Hepatocyte (in vitro differentiated cells): ENCODE results near the gene GPRC5B. TPM values are rescaled to one million over a fixed set of nuclear protein-coding genes. Genes with fewer than 3 reads are reported as not detected.
A peak's percentile ranks its signal among the peaks of the same experiment; 100 is the strongest.

ENCODE experiments used
- DNase-seq: peaks from one replicate; pipeline ENCODE4 v3.0.0-alpha.2; 2016; ENCODE audit warnings: low spot score
- H2AFZ ChIP-seq: fragments of 200-600 bp; sonication (generic); 2 replicates; pipeline ENCODE4 v1.6.0; 2016; ENCODE audit warnings: antibody characterized with exemption, mild to moderate bottlenecking
- H3K27ac ChIP-seq: fragments of 200-600 bp; sonication (generic); 2 replicates; pipeline ENCODE4 v1.5.1; 2016; ENCODE audit warnings: mild to moderate bottlenecking
- H3K27me3 ChIP-seq: fragments of 200-600 bp; sonication (generic); 2 replicates; pipeline ENCODE4 v1.6.1; 2016
- H3K36me3 ChIP-seq: fragments of 200-600 bp; sonication (generic); replicated peaks from 2 replicates; pipeline ENCODE4 v1.5.1; 2016; ENCODE audit warnings: low read depth; ENCODE audit not compliant: insufficient read depth
- H3K4me1 ChIP-seq: fragments of 200-600 bp; sonication (generic); 2 replicates; pipeline ENCODE4 v1.5.1; 2016; ENCODE audit warnings: mild to moderate bottlenecking, moderate library complexity; ENCODE audit not compliant: insufficient read depth
- H3K4me2 ChIP-seq: fragments of 200-600 bp; sonication (generic); 2 replicates; pipeline ENCODE4 v1.6.0; 2016
- H3K4me3 ChIP-seq: fragments of 200-600 bp; sonication (generic); 2 replicates; pipeline ENCODE4 v1.5.1; 2016; ENCODE audit warnings: mild to moderate bottlenecking
- H3K79me2 ChIP-seq: fragments of 200-600 bp; sonication (generic); 2 replicates; pipeline ENCODE4 v1.6.0; 2017; ENCODE audit warnings: mild to moderate bottlenecking
- H3K9me2 ChIP-seq: fragments of 200-600 bp; sonication (generic); replicated peaks from 2 replicates; pipeline ENCODE4 v1.6.0; 2017; ENCODE audit warnings: mild to moderate bottlenecking; ENCODE audit not compliant: insufficient read depth
- H3K9me3 ChIP-seq: fragments of 200-600 bp; sonication (generic); 2 replicates; pipeline ENCODE4 v1.5.1; 2016; ENCODE audit warnings: low read depth, mild to moderate bottlenecking
- H4K20me1 ChIP-seq: fragments of 200-600 bp; sonication (generic); 2 replicates; pipeline ENCODE4 v1.6.0; 2016; ENCODE audit warnings: mild to moderate bottlenecking; ENCODE audit not compliant: insufficient read depth, poor library complexity, severe bottlenecking
- EZH2 ChIP-seq: fragments of 200-600 bp; sonication (generic); IDR thresholded peaks from 2 replicates; pipeline ENCODE4 v1.6.1; 2016; ENCODE audit warnings: antibody characterized with exemption, mild to moderate bottlenecking, borderline replicate concordance
- EZH2phosphoT487 ChIP-seq: fragments of 200-600 bp; sonication (generic); IDR thresholded peaks from one replicate; pipeline ENCODE4 v1.6.1; 2018; ENCODE audit warnings: antibody characterized with exemption, mild to moderate bottlenecking, low read depth, moderate library complexity; ENCODE audit not compliant: unreplicated experiment, severe bottlenecking
- WGBS: methylation state at CpG from one replicate; pipeline ENCODE4 v1.1.6; 2016; ENCODE audit warnings: low lambda C conversion rate; ENCODE audit errors: missing lambda C conversion rate; 5-methylcytosine and 5-hydroxymethylcytosine counted together
- polyA plus RNA-seq: library from polyadenylated mRNA; unstranded; fragments of >200 nt; fragmentation: Nextera tagmentation; extraction: Ambion mirVana; gene quantifications from 2 replicates; pipeline ENCODE4 v1.2.1, GENCODE V29; 2016
- total RNA-seq: library from RNA; depleted of rRNA; stranded (reverse); fragments of >200 nt; gene quantifications from 2 replicates; pipeline ENCODE4 v1.2.3, GENCODE V29; 2014
- TF ChIP-seq, protein P1 (sequence below): fragments of 200-600 bp; sonication (generic); IDR thresholded peaks from 2 replicates; pipeline ENCODE4 v1.5.1; 2016; ENCODE audit warnings: antibody characterized with exemption, mild to moderate bottlenecking; ENCODE audit not compliant: poor library complexity

GPRC5B gene
- total and polyA plus RNA-seq, 2 experiments from 2014 or later: 36.2 to 73.1 TPM

DNA sequence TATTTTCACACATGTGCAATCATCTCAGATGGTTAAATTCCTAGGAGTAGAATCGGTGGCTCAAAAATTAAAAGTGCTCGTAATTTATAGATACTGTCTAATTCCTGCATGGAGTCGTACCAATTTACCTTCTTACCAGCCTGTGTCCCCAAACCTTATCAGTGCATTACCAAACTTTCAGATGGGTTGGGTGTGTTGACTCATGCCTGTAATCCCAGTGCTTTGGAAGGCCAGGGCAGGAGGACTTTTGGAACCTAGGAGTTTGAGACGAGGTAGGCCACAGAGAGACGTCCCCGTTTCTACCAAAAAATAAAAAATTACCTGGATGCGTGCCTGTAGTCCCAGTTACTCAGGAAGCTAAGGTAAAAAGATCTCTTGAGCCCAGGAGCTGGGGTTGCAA is 34.5 kb upstream of the GPRC5B start:
- H4K20me1 ChIP-seq: no peaks in the 10 kb centered on the region
- H3K4me1 ChIP-seq: no peaks in the 10 kb centered on the region
- H3K79me2 ChIP-seq: no peaks in the 10 kb centered on the region
- no peak for TF ChIP-seq EZH2phosphoT487
- no peak for TF ChIP-seq EZH2
- TF ChIP-seq, protein P1, sequence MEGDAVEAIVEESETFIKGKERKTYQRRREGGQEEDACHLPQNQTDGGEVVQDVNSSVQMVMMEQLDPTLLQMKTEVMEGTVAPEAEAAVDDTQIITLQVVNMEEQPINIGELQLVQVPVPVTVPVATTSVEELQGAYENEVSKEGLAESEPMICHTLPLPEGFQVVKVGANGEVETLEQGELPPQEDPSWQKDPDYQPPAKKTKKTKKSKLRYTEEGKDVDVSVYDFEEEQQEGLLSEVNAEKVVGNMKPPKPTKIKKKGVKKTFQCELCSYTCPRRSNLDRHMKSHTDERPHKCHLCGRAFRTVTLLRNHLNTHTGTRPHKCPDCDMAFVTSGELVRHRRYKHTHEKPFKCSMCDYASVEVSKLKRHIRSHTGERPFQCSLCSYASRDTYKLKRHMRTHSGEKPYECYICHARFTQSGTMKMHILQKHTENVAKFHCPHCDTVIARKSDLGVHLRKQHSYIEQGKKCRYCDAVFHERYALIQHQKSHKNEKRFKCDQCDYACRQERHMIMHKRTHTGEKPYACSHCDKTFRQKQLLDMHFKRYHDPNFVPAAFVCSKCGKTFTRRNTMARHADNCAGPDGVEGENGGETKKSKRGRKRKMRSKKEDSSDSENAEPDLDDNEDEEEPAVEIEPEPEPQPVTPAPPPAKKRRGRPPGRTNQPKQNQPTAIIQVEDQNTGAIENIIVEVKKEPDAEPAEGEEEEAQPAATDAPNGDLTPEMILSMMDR: no peak
- H2AFZ ChIP-seq: no peak overlapping the region
- no peak overlapping the region for H3K4me2 ChIP-seq
- H3K27ac ChIP-seq: no peak overlapping the region
- no peaks in the 10 kb centered on the region for H3K9me3 ChIP-seq
- H3K27me3 ChIP-seq: no peaks in the 10 kb centered on the region
- no peak overlapping the region for H3K4me3 ChIP-seq
- H3K36me3 ChIP-seq: no peaks in the 10 kb centered on the region
- WGBS: 80% methylated on average over 7 of the region's 7 CpGs
- no peaks in the 10 kb centered on the region for H3K9me2 ChIP-seq
- no peak for DNase-seq

DNA sequence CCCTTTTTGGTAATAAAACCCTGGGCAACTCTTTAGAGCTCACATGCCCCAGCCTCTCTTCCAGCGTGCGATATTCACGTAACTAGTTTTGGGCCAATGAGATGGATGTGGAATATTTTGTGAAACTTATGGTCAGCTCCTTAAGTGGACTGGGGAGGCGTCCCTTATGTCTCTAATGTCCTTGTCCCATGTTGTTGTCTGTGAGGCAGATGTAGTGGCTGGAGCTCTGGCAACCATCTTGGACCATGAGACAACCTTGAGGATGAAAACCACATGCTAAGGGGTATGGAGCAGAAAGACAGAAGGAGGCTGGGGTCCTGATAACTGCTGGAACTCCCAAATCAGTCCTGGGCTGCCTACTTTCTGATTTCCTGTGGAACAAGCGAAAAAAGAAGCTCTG is 31.4 kb upstream of the GPRC5B start:
- no peaks in the 10 kb centered on the region for H3K27me3 ChIP-seq
- no peak overlapping the region for H3K27ac ChIP-seq
- peak; percentile 0 for DNase-seq
- H2AFZ ChIP-seq: no peak overlapping the region
- TF ChIP-seq EZH2: no peak
- no peaks in the 10 kb centered on the region for H3K9me3 ChIP-seq
- no peaks in the 10 kb centered on the region for H3K9me2 ChIP-seq
- no peaks in the 10 kb centered on the region for H3K36me3 ChIP-seq
- H3K4me3 ChIP-seq: no peak overlapping the region
- H3K4me1 ChIP-seq: no peaks in the 10 kb centered on the region
- H3K79me2 ChIP-seq: no peaks in the 10 kb centered on the region
- H4K20me1 ChIP-seq: no peaks in the 10 kb centered on the region
- H3K4me2 ChIP-seq: no peak overlapping the region
- 93% methylated on average over 5 of the region's 5 CpGs for WGBS

GRCh38 chr16:19914877-19915276 is 30.2 kb upstream of the GPRC5B start:
- Histone ChIP-seq H3K4me1 (no peaks in the 10 kb centered on the region), H3K27me3 (no peaks in the 10 kb centered on the region), H3K36me3 (no peaks in the 10 kb centered on the region), H3K9me2 (no peaks in the 10 kb centered on the region), H2AFZ (no peak overlapping the region), H3K79me2 (no peaks in the 10 kb centered on the region), H3K4me2 (no peak overlapping the region), H3K4me3 (no peak overlapping the region), H3K27ac (no peak overlapping the region), H3K9me3 (no peaks in the 10 kb centered on the region), H4K20me1 (no peaks in the 10 kb centered on the region)
- 96% methylated on average over 7 of the region's 7 CpGs for WGBS
- no peak for TF ChIP-seq EZH2phosphoT487
- TF ChIP-seq, protein P1: no peak
- no peak for TF ChIP-seq EZH2
- no peak for DNase-seq

DNA sequence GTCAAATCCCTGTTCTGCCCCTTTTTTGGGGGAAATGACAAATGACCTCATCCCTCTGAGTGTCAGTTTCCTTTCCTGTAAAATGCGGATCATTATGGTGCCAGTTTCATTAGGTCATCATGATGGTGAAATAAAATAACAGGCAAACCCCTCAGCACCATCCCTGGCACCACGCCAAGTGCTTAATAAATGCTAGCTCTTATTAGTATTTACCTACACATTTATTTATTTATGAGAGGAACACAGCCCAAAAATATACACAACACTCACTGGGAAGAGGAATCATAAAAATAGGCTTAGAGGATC is 28.6 kb upstream of the GPRC5B start:
- no peak overlapping the region for H3K27ac ChIP-seq
- H3K9me2 ChIP-seq: no peaks in the 10 kb centered on the region
- H3K79me2 ChIP-seq: no peaks in the 10 kb centered on the region
- H3K4me1 ChIP-seq: no peaks in the 10 kb centered on the region
- H3K36me3 ChIP-seq: no peaks in the 10 kb centered on the region
- H3K4me2 ChIP-seq: no peak overlapping the region
- no peak overlapping the region for H3K4me3 ChIP-seq
- H2AFZ ChIP-seq: no peak overlapping the region
- DNase-seq: no peak
- 71% methylated on average over 2 of the region's 2 CpGs for WGBS
- no peaks in the 10 kb centered on the region for H3K9me3 ChIP-seq
- no peaks in the 10 kb centered on the region for H3K27me3 ChIP-seq
- H4K20me1 ChIP-seq: no peaks in the 10 kb centered on the region
- TF ChIP-seq, protein P1: no peak
- TF ChIP-seq EZH2phosphoT487: no peak
- no peak for TF ChIP-seq EZH2
